Measurements from ENCODE around the gene ASB13. TPM values are rescaled to one million over a fixed set of nuclear protein-coding genes. Genes with fewer than 3 reads are reported as not detected.

Gene ASB13
- total RNA-seq, 1 experiment from 2014 or later, result 13.8 TPM

- TF ChIP-seq CTCF (conservative IDR thresholded peaks at IDR 0.05), result no peak
These were observed 62.0 kb downstream of the ASB13 start for GRCh38 chr10:5604236-5604925.

More at GRCh38 chr10:5604236-5604925, 62.0 kb downstream of the ASB13 start:
- H2BK5ac ChIP-seq (ENCODE audit: insufficient read length, low read length), result no peak overlapping the region
- H3K79me1 ChIP-seq (ENCODE audit: insufficient read depth, low read depth, low read length, poor library complexity, severe bottlenecking), result no peaks in the 10 kb centered on the region
- no peak overlapping the region for H3K27ac ChIP-seq (ENCODE audit: insufficient read length, low read depth, low read length)
- DNase-seq, result no peak
- H2BK20ac ChIP-seq (ENCODE audit: low read depth, low read length, poor library complexity, severe bottlenecking), result no peak overlapping the region
- no peaks in the 10 kb centered on the region for H3K27me3 ChIP-seq (ENCODE audit: insufficient read depth, low read length)
- H2BK15ac ChIP-seq (ENCODE audit: low read depth, low read length), result no peak overlapping the region
- no peak overlapping the region for H3K4me2 ChIP-seq (ENCODE audit: insufficient read depth, insufficient read length, low read length)
- Mint-ChIP-seq H3K36me3 (ENCODE audit: insufficient read depth in 1 of 3, low read depth in 3 of 3) (no peaks in the 10 kb centered on the region), H3K27ac (no peak overlapping the region; a peak in 2 of 7 replicates), H3K27me3 (ENCODE audit: low read depth) (peaks cover 3% of the 10 kb centered on the region), H3K4me1 (peaks cover 0 to 3% of the 10 kb centered on the region in 2 experiments; a peak in 2 of 4 replicates), H3K4me3 (no peak overlapping the region), H3K9me3 (no peaks in the 10 kb centered on the region; a peak in 1 of 5 replicates)
- no peaks in the 10 kb centered on the region for H4K20me1 ChIP-seq (ENCODE audit: control insufficient read depth, insufficient read depth, insufficient read length)
- no peak overlapping the region for H3K56ac ChIP-seq (ENCODE audit: insufficient read length, low read depth, low read length)
- no peak overlapping the region for H3K23ac ChIP-seq (ENCODE audit: insufficient read length, low read depth, low read length)
- H3K9me3 ChIP-seq (ENCODE audit: control insufficient read depth, low read depth, low read length), result no peaks in the 10 kb centered on the region
- H3K4ac ChIP-seq (ENCODE audit: low read depth, low read length), result no peak overlapping the region
- H3K23me2 ChIP-seq (ENCODE audit: insufficient read length, low read depth, low read length, poor library complexity, severe bottlenecking), result no peaks in the 10 kb centered on the region
- H3K79me2 ChIP-seq (ENCODE audit: insufficient read depth, low read length), result no peaks in the 10 kb centered on the region
- no peak overlapping the region for H4K8ac ChIP-seq (replicated peaks; ENCODE audit: insufficient read length, low read depth, low read length)
- no peak overlapping the region for H3K18ac ChIP-seq (ENCODE audit: insufficient read length, low read depth, low read length)
- H2AK5ac ChIP-seq (ENCODE audit: insufficient read length, low read length), result no peak overlapping the region
- no peak overlapping the region for H2BK12ac ChIP-seq (ENCODE audit: insufficient read length, low read depth, low read length)
- H2BK120ac ChIP-seq (ENCODE audit: low read depth, low read length, poor library complexity, severe bottlenecking), result no peak overlapping the region
- H2AFZ ChIP-seq (ENCODE audit: low read length), result no peak overlapping the region
- no peak overlapping the region for H4K5ac ChIP-seq (ENCODE audit: insufficient read length, low read depth, low read length)
- H3K14ac ChIP-seq (ENCODE audit: insufficient read depth, low read length), result no peak overlapping the region
- no peak overlapping the region for H3K9ac ChIP-seq (ENCODE audit: extremely low read depth, insufficient read length, low read length)
- H4K91ac ChIP-seq (ENCODE audit: insufficient read length, low read depth, low read length), result no peak overlapping the region
- no CpG with 5 or more reads among the region's 9 CpGs for WGBS (ENCODE audit: extremely low coverage, insufficient read length, low lambda C conversion rate)
- H3T11ph ChIP-seq (ENCODE audit: low read length), result no peak overlapping the region
- no peaks in the 10 kb centered on the region for H3K4me1 ChIP-seq (ENCODE audit: insufficient read depth, low read length)
